ENCODE measurements around the gene PTH2. TPM values are rescaled to one million over a fixed set of nuclear protein-coding genes. Genes with fewer than 3 reads are reported as not detected.

The PTH2 gene
- polyA plus RNA-seq, 3 donors from 2014 or later = not detected

- DNase-seq = no peak
- Mint-ChIP-seq H3K4me1 (peaks cover 12 to 19% of the 10 kb centered on the region in 2 donors), H3K27me3 (ENCODE audit: low read depth in 3 of 3) (peaks cover 40 to 52% (median 43%) of the 10 kb centered on the region in 3 donors), H3K4me3 (no peak overlapping the region), H3K36me3 (no peaks in the 10 kb centered on the region), H3K27ac (no peak overlapping the region), H3K9me3 (peaks cover 0 to 5% (median 0%) of the 10 kb centered on the region in 6 donors)
Observed at GRCh38 chr19:49434907-49435583, 11.8 kb upstream of the PTH2 start.

- Mint-ChIP-seq H3K4me3 (peak overlapping the region in 3 of 5 donors; percentile 5 to 60 (median 45)), H3K36me3 (no peaks in the 10 kb centered on the region), H3K27me3 (ENCODE audit: low read depth in 3 of 3) (peaks cover 35 to 49% (median 37%) of the 10 kb centered on the region in 3 donors), H3K4me1 (peaks cover 13 to 21% of the 10 kb centered on the region in 2 donors), H3K27ac (no peak overlapping the region), H3K9me3 (peaks cover 0 to 3% (median 0%) of the 10 kb centered on the region in 6 donors)
- no peak for DNase-seq
Observed at GRCh38 chr19:49433240-49433901, 10.1 kb upstream of the PTH2 start.

- peak overlapping the region in 1 of 6 donors; percentile 59 for H3K27ac Mint-ChIP-seq
- H3K36me3 Mint-ChIP-seq = no peaks in the 10 kb centered on the region
- peak overlapping the region in 3 of 5 donors; percentile 14 to 30 (median 24) for H3K4me3 Mint-ChIP-seq
- H3K27me3 Mint-ChIP-seq (ENCODE audit: low read depth in 3 of 3) = peaks cover 30 to 46% (median 37%) of the 10 kb centered on the region in 3 donors
- peaks cover 22 to 29% of the 10 kb centered on the region in 2 donors for H3K4me1 Mint-ChIP-seq
- DNase-seq = no peak
- peaks cover 0 to 3% (median 0%) of the 10 kb centered on the region in 6 donors for H3K9me3 Mint-ChIP-seq
Observed at GRCh38 chr19:49432141-49433073, 9.2 kb upstream of the PTH2 start.

GRCh38 chr19:49431330-49431749, 8.1 kb upstream of the PTH2 start:
- H3K4me1 Mint-ChIP-seq = peaks cover 28% of the 10 kb centered on the region in 2 donors
- H3K36me3 Mint-ChIP-seq = no peaks in the 10 kb centered on the region
- H3K4me3 Mint-ChIP-seq = no peak overlapping the region
- peaks cover 38 to 53% (median 42%) of the 10 kb centered on the region in 3 donors for H3K27me3 Mint-ChIP-seq (ENCODE audit: low read depth in 3 of 3)
- DNase-seq = no peak
- no peak overlapping the region for H3K27ac Mint-ChIP-seq
- peaks cover 0 to 3% (median 0%) of the 10 kb centered on the region in 6 donors for H3K9me3 Mint-ChIP-seq

GRCh38 chr19:49430678-49431329, 7.6 kb upstream of the PTH2 start:
- peak overlapping the region in 1 of 6 donors; percentile 27 for H3K27ac Mint-ChIP-seq
- H3K4me1 Mint-ChIP-seq = peaks cover 25% of the 10 kb centered on the region in 2 donors
- peaks cover 0 to 3% (median 0%) of the 10 kb centered on the region in 6 donors for H3K9me3 Mint-ChIP-seq
- no peak overlapping the region for H3K4me3 Mint-ChIP-seq
- no peaks in the 10 kb centered on the region for H3K36me3 Mint-ChIP-seq
- H3K27me3 Mint-ChIP-seq (ENCODE audit: low read depth in 3 of 3) = peaks cover 38 to 55% (median 44%) of the 10 kb centered on the region in 3 donors
- no peak for DNase-seq

- Mint-ChIP-seq H3K27ac (no peak overlapping the region), H3K4me3 (no peak overlapping the region)
Observed at GRCh38 chr19:49430172-49430677, 7.0 kb upstream of the PTH2 start.

GRCh38 chr19:49428547-49429451, 5.6 kb upstream of the PTH2 start:
- Mint-ChIP-seq H3K4me3 (peak overlapping the region in 3 of 5 donors; percentile 27 to 67 (median 53)), H3K36me3 (peaks cover 0 to under 1% (median under 1%) of the 10 kb centered on the region in 3 donors), H3K27ac (no peak overlapping the region), H3K9me3 (peaks cover 0 to 3% (median 0%) of the 10 kb centered on the region in 6 donors), H3K27me3 (ENCODE audit: low read depth in 3 of 3) (peaks cover 44 to 54% (median 47%) of the 10 kb centered on the region in 3 donors), H3K4me1 (peaks cover 28% of the 10 kb centered on the region in 2 donors)
- no peak for DNase-seq

More at GRCh38 chr19:49430172-49430677, 7.0 kb upstream of the PTH2 start:
- Mint-ChIP-seq H3K36me3 (no peaks in the 10 kb centered on the region), H3K9me3 (peaks cover 0 to 3% (median 0%) of the 10 kb centered on the region in 6 donors), H3K4me1 (peaks cover 25% of the 10 kb centered on the region in 2 donors), H3K27me3 (ENCODE audit: low read depth in 3 of 3) (peaks cover 39 to 53% (median 45%) of the 10 kb centered on the region in 3 donors)
- DNase-seq = no peak

GRCh38 chr19:49427855-49428546, 4.8 kb upstream of the PTH2 start:
- peak in 1 of 3 donors; percentile 40 for DNase-seq
- no peak overlapping the region for H3K27ac Mint-ChIP-seq
- peaks cover 0 to 3% (median 0%) of the 10 kb centered on the region in 6 donors for H3K9me3 Mint-ChIP-seq
- H3K4me1 Mint-ChIP-seq = peaks cover 31 to 32% of the 10 kb centered on the region in 2 donors
- H3K36me3 Mint-ChIP-seq = peaks cover 0 to 4% (median 3%) of the 10 kb centered on the region in 3 donors
- H3K4me3 Mint-ChIP-seq = peak overlapping the region; percentile 27 to 71 (median 66)
- peaks cover 45 to 55% (median 47%) of the 10 kb centered on the region in 3 donors for H3K27me3 Mint-ChIP-seq (ENCODE audit: low read depth in 3 of 3)

- H3K4me1 Mint-ChIP-seq = peaks cover 33 to 39% of the 10 kb centered on the region in 2 donors
- peaks cover 0 to 4% (median 3%) of the 10 kb centered on the region in 3 donors for H3K36me3 Mint-ChIP-seq
- no peak overlapping the region for H3K27ac Mint-ChIP-seq
- peaks cover 48 to 59% (median 50%) of the 10 kb centered on the region in 3 donors for H3K27me3 Mint-ChIP-seq (ENCODE audit: low read depth in 3 of 3)
- peaks cover 0 to 3% (median 0%) of the 10 kb centered on the region in 6 donors for H3K9me3 Mint-ChIP-seq
- no peak for DNase-seq
- H3K4me3 Mint-ChIP-seq = peak overlapping the region in 1 of 5 donors; percentile 5
Observed at GRCh38 chr19:49427339-49427738, 4.1 kb upstream of the PTH2 start.

GRCh38 chr19:49425922-49426592, 2.8 kb upstream of the PTH2 start:
- Mint-ChIP-seq H3K27ac (no peak overlapping the region), H3K36me3 (peaks cover 0 to 4% (median 3%) of the 10 kb centered on the region in 3 donors), H3K4me1 (peaks cover 37 to 51% of the 10 kb centered on the region in 2 donors), H3K9me3 (peaks cover 0 to 3% (median 0%) of the 10 kb centered on the region in 6 donors), H3K4me3 (peak overlapping the region in 1 of 5 donors; percentile 57), H3K27me3 (ENCODE audit: low read depth in 3 of 3) (peaks cover 49 to 61% (median 54%) of the 10 kb centered on the region in 3 donors)
- no peak for DNase-seq

- Mint-ChIP-seq H3K4me1 (peaks cover 37 to 54% of the 10 kb centered on the region in 2 donors), H3K27ac (peak within 1 kb of the TSS in 1 of 6 donors; percentile 30), H3K36me3 (peaks cover 0 to 4% (median 3%) of the 10 kb centered on the region in 3 donors), H3K9me3 (peaks cover 0 to 2% (median 0%) of the 10 kb centered on the region in 6 donors), H3K27me3 (ENCODE audit: low read depth in 3 of 3) (peaks cover 48 to 69% (median 55%) of the 10 kb centered on the region in 3 donors), H3K4me3 (peak within 1 kb of the TSS in 3 of 5 donors; percentile 12 to 74 (median 66))
- no peak for DNase-seq
Observed at GRCh38 chr19:49425178-49425577, 1.9 kb upstream of the PTH2 start, which contains the start of gene GFY. TSS of gene GFY (plus strand) at chr19:49425388. CDS start at chr19:49426431, 1,043 bp downstream.
